GM12874 (cell line): ENCODE measurements around the gene SH3PXD2A.
A peak's percentile ranks its signal among the peaks of the same experiment; 100 is the strongest.

ENCODE experiments used
- CTCF ChIP-seq: IDR thresholded peaks from 2 replicates; pipeline ENCODE4 v1.5.1; 2011; ENCODE audit warnings: low read depth, mild to moderate bottlenecking, control low read depth, low read length, moderate library complexity; ENCODE audit not compliant: insufficient read depth

Gene SH3PXD2A

GRCh38 chr10:103849212-103849877 lies 6.0 kb downstream of the SH3PXD2A start:
- no peak for TF ChIP-seq CTCF

- peak; percentile 55; the same call in 1 of the 2 replicates for TF ChIP-seq CTCF
Measured at GRCh38 chr10:103847909-103848468, 7.4 kb downstream of the SH3PXD2A start.

GRCh38 chr10:103847346-103847745 lies 8.0 kb downstream of the SH3PXD2A start:
- no peak for TF ChIP-seq CTCF

- TF ChIP-seq CTCF, result no peak
Measured at GRCh38 chr10:103845972-103846371, 9.4 kb downstream of the SH3PXD2A start.

- TF ChIP-seq CTCF, result no peak
Measured at GRCh38 chr10:103843854-103844570, 11.4 kb downstream of the SH3PXD2A start.

- no peak for TF ChIP-seq CTCF
Measured at GRCh38 chr10:103843045-103843444, 12.3 kb downstream of the SH3PXD2A start.

- TF ChIP-seq CTCF, result no peak
Measured at GRCh38 chr10:103842605-103843004, 12.8 kb downstream of the SH3PXD2A start.
